SK-N-SH (cell line): ENCODE data around the gene TM9SF3. TPM values are rescaled to one million over a fixed set of nuclear protein-coding genes. Genes with fewer than 3 reads are reported as not detected.

Experiments
- CTCF ChIA-PET: fragments of 300-600, 350-600 bp; formaldehyde crosslinking; extraction: SDS; loops from one replicate; lab custom pipeline; 2021; lab: Yijun Ruan, JAX
- POLR2A ChIA-PET: fragments of 350-600 bp; sonication (Branson Sonifier 250); formaldehyde crosslinking; extraction: SDS; loops from one replicate; lab custom pipeline; 2020; ENCODE audit warnings: antibody characterized with exemption, inconsistent platforms; lab: Yijun Ruan, JAX
- DNase-seq: peaks from one replicate; pipeline ENCODE4 v3.0.0; 2012
- H2AFZ ChIP-seq: fragments of 200-600 bp; sonication (generic); 2 replicates; pipeline ENCODE4 v1.8.1; 2016; ENCODE audit warnings: antibody characterized with exemption, mild to moderate bottlenecking, low read depth
- H3F3A ChIP-seq: fragments of 200-600 bp; sonication (generic); replicated peaks from 2 replicates; pipeline ENCODE3; 2016; ENCODE audit warnings: antibody characterized with exemption, mild to moderate bottlenecking; ENCODE audit not compliant: insufficient read depth
- H3K27ac ChIP-seq, 2 experiments: fragments of 200-500 bp in 1 of 2; fragments of 200-600 bp in 1 of 2; sonication (Bioruptor generic) in 1 of 2; sonication (generic), shearing (Covaris generic) in 1 of 2; 2 replicates each; pipeline versions ENCODE4 v1.5.1 to v1.6.1; 2014 to 2016; ENCODE audit warnings: low read depth in 2 of 2, inconsistent platforms in 1 of 2, low read length in 1 of 2, mild to moderate bottlenecking in 1 of 2, mixed read lengths in 1 of 2
- H3K27me3 ChIP-seq: fragments of 200-600 bp; sonication (generic), shearing (Covaris generic); 2 replicates; pipeline ENCODE4 v1.6.1; 2016; ENCODE audit warnings: mixed run types; ENCODE audit not compliant: insufficient read depth
- H3K36me3 ChIP-seq, 2 experiments: fragments of 200-500 bp in 1 of 2; fragments of 200-600 bp in 1 of 2; sonication (Bioruptor generic) in 1 of 2; sonication (generic) in 1 of 2; replicated peaks in 1 of 2; 2 replicates each; pipeline versions ENCODE3 to v1.5.1; 2014 to 2016; ENCODE audit warnings: low read length in 1 of 2, mild to moderate bottlenecking in 1 of 2; ENCODE audit not compliant: insufficient read depth in 2 of 2, control insufficient read depth in 1 of 2
- H3K4me1 ChIP-seq, 2 experiments: fragments of 200-500 bp in 1 of 2; fragments of 200-600 bp in 1 of 2; sonication (Bioruptor generic) in 1 of 2; sonication (generic), shearing (Covaris generic) in 1 of 2; 2 replicates each; pipeline versions ENCODE4 v1.5.1 to v1.6.1; 2014 to 2016; ENCODE audit warnings: low read depth in 1 of 2, low read length in 1 of 2, mixed run types in 1 of 2; ENCODE audit not compliant: insufficient read depth in 2 of 2, control insufficient read depth in 1 of 2
- H3K4me2 ChIP-seq: fragments of 200-600 bp; sonication (generic), shearing (Covaris generic); 2 replicates; pipeline ENCODE4 v1.6.1; 2017; ENCODE audit warnings: mixed run types
- H3K4me3 ChIP-seq, 2 experiments: fragments of 200-500 bp in 1 of 2; fragments of 200-600 bp in 1 of 2; sonication (Bioruptor generic) in 1 of 2; sonication (generic), shearing (Covaris generic) in 1 of 2; 2 replicates each; pipeline versions ENCODE4 v1.5.1 to v1.8.1; 2014 to 2016; ENCODE audit warnings: low read depth in 2 of 2, inconsistent platforms in 1 of 2, low read length in 1 of 2, mild to moderate bottlenecking in 1 of 2, mixed read lengths in 1 of 2, moderate library complexity in 1 of 2
- H3K79me2 ChIP-seq: fragments of 200-600 bp; sonication (generic); 2 replicates; pipeline ENCODE4 v1.8.1; 2017; ENCODE audit warnings: mild to moderate bottlenecking; ENCODE audit not compliant: insufficient read depth
- H3K9ac ChIP-seq: fragments of 200-600 bp; sonication (generic); 2 replicates; pipeline ENCODE4 v1.6.1; 2017; ENCODE audit warnings: mixed run types
- H3K9me2 ChIP-seq: fragments of 200-600 bp; sonication (generic); 2 replicates; pipeline ENCODE4 v1.6.1; 2017; ENCODE audit warnings: mixed run types
- H3K9me3 ChIP-seq: fragments of 200-600 bp; sonication (generic); 2 replicates; pipeline ENCODE4 v1.6.1; 2017; ENCODE audit warnings: mixed run types, mild to moderate bottlenecking, moderate library complexity
- H4K20me1 ChIP-seq: fragments of 200-600 bp; sonication (generic); 2 replicates; pipeline ENCODE4 v1.6.1; 2017; ENCODE audit warnings: mild to moderate bottlenecking, mixed run types; ENCODE audit not compliant: insufficient read depth
- CHD2 ChIP-seq: fragments of 150-350 bp; IDR thresholded peaks from 2 replicates; pipeline ENCODE4 v1.6.1; 2018; ENCODE audit warnings: low read length; ENCODE audit not compliant: partially characterized antibody
- ELF1 ChIP-seq: IDR thresholded peaks from 2 replicates; pipeline ENCODE4 v1.4.0; 2012
- EP300 ChIP-seq, 2 experiments: IDR thresholded peaks; 2 replicates each; pipeline versions ENCODE4 v1.4.0 to v1.6.1; 2012; ENCODE audit warnings: borderline replicate concordance in 1 of 2, low read depth in 1 of 2, low read length in 1 of 2
- FOXJ3 ChIP-seq: sonication (generic); formaldehyde crosslinking; IDR thresholded peaks from 2 replicates; pipeline ENCODE4 v1.5.1; 2020; ENCODE audit warnings: mild to moderate bottlenecking, missing genetic modification reagents
- FOXM1 ChIP-seq: IDR thresholded peaks from 2 replicates; pipeline ENCODE4 v1.4.0; 2012; ENCODE audit warnings: low read depth, mild to moderate bottlenecking
- GATA2 ChIP-seq: sonication (generic); formaldehyde crosslinking; IDR thresholded peaks from 2 replicates; pipeline ENCODE4 v1.5.0; 2020; ENCODE audit warnings: mild to moderate bottlenecking, missing genetic modification reagents
- IRF3 ChIP-seq: fragments of 150-350 bp; IDR thresholded peaks from 2 replicates; pipeline ENCODE4 v1.6.1; 2016; ENCODE audit warnings: mild to moderate bottlenecking, low read depth, low read length
- JUND ChIP-seq: IDR thresholded peaks from 2 replicates; pipeline ENCODE4 v1.4.0; 2012
- MAX ChIP-seq: IDR thresholded peaks from 2 replicates; pipeline ENCODE4 v1.4.0; 2012; ENCODE audit warnings: low read depth
- MEF2A ChIP-seq: IDR thresholded peaks from 2 replicates; pipeline ENCODE4 v1.4.0; 2012; ENCODE audit warnings: low read depth, borderline replicate concordance
- NFIC ChIP-seq: IDR thresholded peaks from 2 replicates; pipeline ENCODE4 v1.4.0; 2012; ENCODE audit warnings: borderline replicate concordance
- PBX3 ChIP-seq: IDR thresholded peaks from 2 replicates; pipeline ENCODE4; 2012
- RCOR1 ChIP-seq: fragments of 150-350 bp; IDR thresholded peaks from 2 replicates; pipeline ENCODE4 v1.6.1; 2017; ENCODE audit warnings: antibody characterized with exemption, low read length
- REST ChIP-seq: IDR thresholded peaks from 2 replicates; pipeline ENCODE4 v1.6.1; 2012; ENCODE audit warnings: mild to moderate bottlenecking, low read depth, low read length, moderate library complexity
- TAF1 ChIP-seq: IDR thresholded peaks from 2 replicates; pipeline ENCODE4 v1.6.1; 2012; ENCODE audit warnings: low read depth, mild to moderate bottlenecking, low read length, moderate library complexity, borderline replicate concordance
- TEAD4 ChIP-seq: IDR thresholded peaks from 2 replicates; pipeline ENCODE4 v1.4.0; 2012; ENCODE audit warnings: mild to moderate bottlenecking, borderline replicate concordance; ENCODE audit not compliant: insufficient read depth
- ZBTB33 ChIP-seq: IDR thresholded peaks from 2 replicates; pipeline ENCODE4 v1.4.0; 2012; ENCODE audit warnings: low read depth, borderline replicate concordance
- WGBS: methylation state at CpG from one replicate; pipeline ENCODE4 v1.1.6; 2017; ENCODE audit warnings: low lambda C conversion rate; 5-methylcytosine and 5-hydroxymethylcytosine counted together
- polyA plus RNA-seq, 3 experiments: library from polyadenylated mRNA; depleted of rRNA; stranded (reverse); fragments of >200 nt; gene quantifications; 2 replicates each; pipeline ENCODE4 v1.2.3, GENCODE V29; 2012

Gene TM9SF3
- polyA plus RNA-seq, 1 of the 3 experiments (the other 2 are of a cell fraction), result 24.9 TPM

- H3K4me2 ChIP-seq, result peak overlapping the region; percentile 37; the same call in 1 of the 2 replicates
- H3K27me3 ChIP-seq, result no peaks in the 10 kb centered on the region; the same call in 1 of the 2 replicates
- DNase-seq, result no peak
Measured at GRCh38 chr10:96606216-96606615, 19.4 kb upstream of the TM9SF3 start.

More at GRCh38 chr10:96606216-96606615, 19.4 kb upstream of the TM9SF3 start:
- Histone ChIP-seq H2AFZ (no peak overlapping the region; the same call in 1 of the 2 replicates), H3K9me3 (no peaks in the 10 kb centered on the region), H3K27ac (no peak overlapping the region), H4K20me1 (no peaks in the 10 kb centered on the region), H3K4me3 (no peak overlapping the region), H3K79me2 (no peaks in the 10 kb centered on the region), H3K4me1 (peaks cover 0 to 8% of the 10 kb centered on the region in 2 experiments; a peak in 1 of 4 replicates), H3F3A (no peaks in the 10 kb centered on the region), H3K36me3 (no peaks in the 10 kb centered on the region), H3K9me2 (no peaks in the 10 kb centered on the region)
- WGBS, result 56% methylated on average over 4 of the region's 4 CpGs
- TF ChIP-seq JUND (no peak), NFIC (no peak), FOXJ3 (no peak), GATA2 (CRISPR knock-in tag) (no peak), MEF2A (no peak), CHD2 (no peak), TEAD4 (no peak), MAX (no peak), RCOR1 (no peak), TAF1 (no peak), IRF3 (no peak), PBX3 (no peak), ZBTB33 (no peak), FOXM1 (no peak), EP300 (IDR thresholded peaks at IDR 0.05; ENCODE audit: borderline replicate concordance in 1 of 2, low read depth in 1 of 2, low read length in 1 of 2) (no peak), ELF1 (no peak), REST (no peak)
- TF ChIP-seq, all 33 proteins: peak for 0
- H3K9ac ChIP-seq, result no peak overlapping the region
- ChIA-PET POLR2A (no interaction called here), CTCF (interaction anchor here (1.4 kb wide), 1 partner anchor 17 kb away, joined by 3 read pairs; no protein-coding TSS in a partner anchor)
